GM21423 (cell line): ENCODE measurements around the gene METTL16.

ENCODE experiments used
- ATAC-seq: cut with Tn5 transposase; IDR thresholded peaks from one replicate; pipeline ENCODE4 v1.9.1; 2021; ENCODE audit warnings: mild to moderate bottlenecking, moderate library complexity; ENCODE audit not compliant: unreplicated experiment

The METTL16 gene

GRCh38 chr17:2418572-2418971 lies 93.1 kb downstream of the METTL16 start:
- ATAC-seq, result no peak

DNA sequence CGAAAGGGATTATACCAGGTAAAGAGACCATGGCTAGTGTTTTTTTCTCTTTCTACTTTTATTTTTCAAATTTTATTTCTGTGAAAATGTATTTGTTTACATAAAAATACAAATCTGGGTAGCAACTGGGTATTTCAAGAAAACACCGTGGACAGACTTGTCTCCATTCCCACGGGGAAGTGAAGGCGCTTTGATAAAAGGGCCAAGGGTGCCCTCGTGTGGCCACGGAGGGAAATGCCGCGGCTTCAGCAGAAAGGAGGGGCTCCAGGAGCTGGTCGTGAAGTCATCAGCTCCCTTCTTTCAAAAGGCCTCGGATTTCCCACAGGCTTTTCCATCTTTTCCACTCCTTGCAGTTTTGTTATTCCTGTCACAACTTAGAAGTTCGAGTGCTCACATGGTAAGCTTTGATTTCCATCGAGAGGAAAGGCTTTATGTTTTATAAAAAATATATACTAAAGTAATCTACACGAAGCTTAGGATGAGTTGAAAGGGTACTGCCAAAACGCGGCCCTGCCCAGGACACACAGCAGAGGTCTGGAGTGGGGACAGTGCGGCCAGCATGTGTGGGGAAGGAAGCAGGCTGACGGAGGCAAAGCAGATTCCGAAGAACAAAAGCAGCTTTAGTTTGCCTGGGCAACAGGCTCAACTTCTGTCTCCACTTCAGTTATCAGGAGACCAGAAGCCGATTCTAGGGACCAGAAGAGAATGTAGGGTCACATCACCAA lies 95.5 kb downstream of the METTL16 start:
- ATAC-seq, result no peak

DNA sequence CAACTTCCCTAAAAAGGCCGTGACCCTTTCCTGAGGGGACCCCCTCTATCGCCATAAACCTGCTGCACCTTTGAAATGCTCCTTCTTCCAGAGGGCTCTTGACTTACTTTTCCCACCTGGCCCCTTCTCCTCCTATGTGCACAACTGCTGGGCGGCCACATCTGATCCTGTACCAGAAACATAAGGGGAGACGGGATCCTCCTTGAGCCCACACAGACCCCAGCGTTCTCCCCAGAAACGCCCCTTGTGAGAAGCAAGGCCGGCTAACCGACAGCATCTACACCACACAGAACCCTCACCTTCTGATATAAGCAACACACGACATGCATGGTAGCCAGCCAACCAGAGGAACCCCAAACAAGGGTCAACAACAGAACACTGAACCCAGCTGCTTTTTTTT lies 96.6 kb downstream of the METTL16 start:
- ATAC-seq, result no peak

DNA sequence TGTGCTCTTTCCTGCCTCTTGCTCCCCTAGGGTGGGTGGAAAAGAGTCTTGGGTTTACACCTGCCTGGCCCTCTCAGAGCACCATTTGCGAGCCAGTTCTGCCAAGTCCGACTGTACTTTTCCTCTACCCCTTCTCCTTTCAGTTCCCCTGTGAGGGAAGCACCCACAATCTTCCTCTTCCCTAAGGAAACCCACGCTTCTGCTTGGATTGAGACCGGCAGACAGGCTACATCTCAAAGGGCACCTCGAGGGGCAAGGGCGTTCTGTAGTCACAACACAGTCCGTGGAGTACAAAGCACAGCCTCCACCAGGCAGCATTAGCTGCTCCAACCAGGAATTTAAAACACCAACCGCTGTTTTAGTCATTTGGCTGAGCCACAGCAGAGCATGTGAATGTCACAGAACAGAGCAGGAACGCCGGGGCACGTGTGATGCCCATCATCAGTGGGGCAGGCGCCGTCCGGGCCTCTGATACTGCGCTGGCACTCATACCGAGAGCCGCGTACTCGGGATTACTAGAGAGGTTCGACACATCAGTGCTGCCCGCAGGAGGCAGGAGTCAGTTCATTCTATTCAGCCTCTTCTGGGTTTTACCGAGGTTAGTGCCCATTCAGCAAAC lies 97.1 kb downstream of the METTL16 start:
- no peak for ATAC-seq

- ATAC-seq, result no peak
Observed at GRCh38 chr17:2412561-2413021, 99.1 kb downstream of the METTL16 start.

DNA sequence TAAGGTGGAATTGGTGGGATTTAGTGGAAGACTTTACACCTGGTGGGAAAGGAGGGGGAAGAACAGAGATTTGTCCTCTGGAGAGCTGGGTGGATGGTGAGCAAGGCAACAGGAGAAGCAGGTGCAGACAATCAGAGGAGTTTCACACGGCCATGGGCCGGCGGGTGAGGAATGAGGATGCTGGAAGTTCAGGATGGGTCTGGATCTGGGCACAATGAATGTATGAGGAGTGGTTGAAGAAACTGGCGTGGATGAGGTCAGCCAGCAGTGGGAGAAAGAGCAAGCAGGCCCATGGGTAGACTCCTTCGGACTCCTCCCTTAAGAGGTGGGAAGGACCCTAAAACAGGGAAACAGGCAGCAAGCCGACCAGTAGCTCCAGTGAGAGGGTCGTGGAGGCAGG lies 100.7 kb downstream of the METTL16 start:
- no peak for ATAC-seq

DNA sequence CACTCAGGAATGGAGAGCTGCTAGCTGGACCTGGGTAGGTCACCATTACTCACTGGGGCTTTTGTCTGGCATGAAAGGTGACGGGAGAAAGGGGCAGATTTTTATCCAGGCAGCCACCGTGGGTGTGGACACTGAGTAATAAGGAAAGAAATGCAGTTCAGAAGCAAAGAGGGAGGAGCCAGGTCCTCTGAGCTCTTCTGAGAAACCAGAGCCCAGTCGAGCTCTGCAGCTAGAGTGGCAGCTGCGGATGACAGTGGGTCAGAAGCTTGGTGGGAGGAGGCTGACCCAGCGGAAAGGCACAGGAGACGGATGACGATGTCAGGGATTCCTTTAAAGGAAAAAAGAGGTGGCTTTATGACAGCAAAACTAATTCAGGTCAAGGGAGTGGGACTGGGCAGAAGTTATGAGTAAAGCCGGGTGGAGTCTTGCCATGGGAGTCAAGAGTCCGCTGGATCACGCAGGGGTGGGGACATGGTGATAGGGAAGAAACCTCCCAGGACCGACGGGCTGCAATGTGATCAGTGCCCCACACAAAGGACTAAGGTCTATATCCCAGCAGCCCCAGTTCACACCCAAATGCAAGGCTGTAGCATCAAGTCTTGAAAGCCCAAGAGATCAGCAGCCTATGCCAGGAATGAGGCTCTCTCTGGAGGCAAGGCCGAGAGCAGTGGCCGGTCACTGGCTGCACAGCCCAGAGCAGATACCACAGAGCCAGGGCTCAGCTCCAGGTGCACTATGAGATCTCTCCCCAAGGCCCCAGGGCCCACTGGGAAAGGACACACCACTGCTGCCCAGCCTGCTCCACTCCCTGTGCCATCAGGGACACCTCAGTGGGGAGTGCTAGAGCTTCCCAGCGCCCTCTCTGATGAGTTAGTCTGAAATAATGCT lies 104.5 kb downstream of the METTL16 start:
- ATAC-seq, result no peak

DNA sequence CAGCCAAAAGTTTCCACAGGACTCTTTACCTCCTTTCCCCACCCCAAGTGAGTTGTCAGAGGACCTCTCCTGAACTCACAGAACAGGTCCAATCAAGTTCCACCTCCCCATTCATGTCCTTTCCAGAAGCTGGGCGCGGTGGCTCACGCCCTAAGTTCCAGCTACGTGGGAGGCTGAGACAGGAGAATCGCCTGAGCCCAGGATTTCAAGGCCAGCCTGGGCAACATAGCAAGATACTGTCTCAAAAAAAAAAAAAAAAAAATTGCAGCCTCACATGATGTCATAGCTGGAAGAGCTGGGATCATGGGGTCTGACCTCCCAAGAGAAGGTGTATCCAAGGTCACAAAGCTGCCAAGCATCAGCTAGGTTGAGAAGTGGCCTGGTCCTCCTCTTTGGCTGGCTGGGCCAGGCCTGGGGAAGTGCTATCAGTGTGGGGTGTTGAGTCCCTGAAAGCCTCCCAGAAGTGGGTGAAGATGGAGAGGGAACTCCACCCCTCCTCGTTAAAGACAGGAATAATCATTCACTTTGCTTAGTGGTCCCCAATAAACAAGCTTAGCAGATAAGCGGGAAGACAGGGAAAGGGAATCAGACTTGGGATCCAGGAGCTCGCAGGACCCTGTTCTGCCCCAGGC lies 105.3 kb downstream of the METTL16 start:
- no peak for ATAC-seq

DNA sequence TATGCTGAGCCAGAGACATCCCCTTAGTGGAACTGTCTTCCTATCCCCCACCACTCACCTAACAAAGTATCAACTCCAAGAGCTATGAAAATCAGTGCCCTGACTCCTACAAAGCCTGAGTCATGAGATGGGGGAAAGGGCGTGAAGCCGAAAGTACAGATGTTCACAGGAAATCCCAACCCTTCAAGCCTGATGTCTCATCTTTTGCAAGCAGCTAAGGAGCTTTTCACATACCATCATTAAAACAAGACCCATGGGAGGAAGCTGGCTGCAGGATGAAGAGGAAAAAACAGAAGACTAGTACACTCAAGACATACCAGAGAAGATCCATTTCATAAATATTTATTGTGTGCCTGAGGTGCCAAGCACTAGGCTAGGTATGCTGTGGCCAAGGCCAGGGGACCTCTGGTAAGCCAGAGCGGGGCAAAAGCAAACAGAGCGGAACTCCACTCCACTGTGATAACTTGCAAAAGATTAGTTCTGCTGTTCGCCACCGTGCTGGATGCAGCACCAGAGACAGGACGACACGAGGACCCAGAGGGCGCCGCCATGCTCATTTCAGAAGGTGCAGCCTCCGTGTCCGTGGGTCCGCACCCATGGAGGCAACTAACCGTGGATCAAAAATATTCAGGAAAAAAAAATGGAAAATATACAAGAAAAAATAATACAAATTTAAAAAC lies 106.3 kb downstream of the METTL16 start:
- no peak for ATAC-seq

GRCh38 chr17:2403044-2403443 lies 108.6 kb downstream of the METTL16 start:
- no peak for ATAC-seq

GRCh38 chr17:2402544-2402943 lies 109.1 kb downstream of the METTL16 start:
- ATAC-seq, result no peak

DNA sequence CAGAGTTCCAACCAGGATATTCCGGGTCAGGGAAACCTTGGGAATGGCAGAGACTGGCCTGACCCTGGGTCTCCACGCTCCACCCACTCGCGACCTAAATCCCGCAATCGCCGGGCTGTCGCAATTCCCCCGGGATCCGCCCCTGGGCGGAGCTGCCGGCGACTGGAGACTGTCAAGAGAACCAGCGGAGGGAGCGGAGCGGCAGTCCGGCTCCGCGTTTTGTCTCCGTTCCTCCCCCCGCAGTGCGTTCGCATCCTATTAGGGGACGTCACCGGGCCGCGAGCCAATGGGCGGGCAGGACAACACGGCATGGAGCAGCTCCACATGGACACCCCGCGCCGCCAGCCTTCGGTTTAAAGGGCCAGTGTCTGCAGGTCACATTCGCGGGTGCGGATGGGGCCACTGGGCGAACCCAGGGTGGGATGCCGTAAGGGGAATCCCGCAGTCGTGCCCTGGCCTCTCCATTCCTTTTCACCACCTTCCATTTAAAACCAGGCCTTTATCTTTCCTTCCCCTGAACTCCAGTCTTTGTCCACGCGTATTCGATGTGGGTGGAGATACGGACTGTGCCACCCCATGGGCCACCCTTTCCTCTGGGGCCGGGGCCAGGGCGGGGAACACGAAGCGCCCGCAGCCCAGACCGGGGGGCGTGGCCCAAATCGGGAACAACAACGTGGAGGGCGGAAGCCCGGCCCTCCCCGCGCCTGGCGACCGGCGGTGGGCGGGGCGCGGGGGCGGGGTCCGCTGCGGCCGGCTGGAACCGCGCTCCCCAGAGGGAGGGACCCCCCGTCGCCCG lies 110.1 kb downstream of the METTL16 start:
- peak; percentile 42 for ATAC-seq

GRCh38 chr17:2400877-2401425 lies 110.7 kb downstream of the METTL16 start, which contains the start of gene MNT:
Gene MNT, minus strand, starts transcription at chr17:2401060. Its CDS starts 348 bp downstream, at chr17:2400712.
- ATAC-seq, result peak; percentile 27

GRCh38 chr17:2400474-2400866 lies 111.2 kb downstream of the METTL16 start:
- ATAC-seq, result no peak

DNA sequence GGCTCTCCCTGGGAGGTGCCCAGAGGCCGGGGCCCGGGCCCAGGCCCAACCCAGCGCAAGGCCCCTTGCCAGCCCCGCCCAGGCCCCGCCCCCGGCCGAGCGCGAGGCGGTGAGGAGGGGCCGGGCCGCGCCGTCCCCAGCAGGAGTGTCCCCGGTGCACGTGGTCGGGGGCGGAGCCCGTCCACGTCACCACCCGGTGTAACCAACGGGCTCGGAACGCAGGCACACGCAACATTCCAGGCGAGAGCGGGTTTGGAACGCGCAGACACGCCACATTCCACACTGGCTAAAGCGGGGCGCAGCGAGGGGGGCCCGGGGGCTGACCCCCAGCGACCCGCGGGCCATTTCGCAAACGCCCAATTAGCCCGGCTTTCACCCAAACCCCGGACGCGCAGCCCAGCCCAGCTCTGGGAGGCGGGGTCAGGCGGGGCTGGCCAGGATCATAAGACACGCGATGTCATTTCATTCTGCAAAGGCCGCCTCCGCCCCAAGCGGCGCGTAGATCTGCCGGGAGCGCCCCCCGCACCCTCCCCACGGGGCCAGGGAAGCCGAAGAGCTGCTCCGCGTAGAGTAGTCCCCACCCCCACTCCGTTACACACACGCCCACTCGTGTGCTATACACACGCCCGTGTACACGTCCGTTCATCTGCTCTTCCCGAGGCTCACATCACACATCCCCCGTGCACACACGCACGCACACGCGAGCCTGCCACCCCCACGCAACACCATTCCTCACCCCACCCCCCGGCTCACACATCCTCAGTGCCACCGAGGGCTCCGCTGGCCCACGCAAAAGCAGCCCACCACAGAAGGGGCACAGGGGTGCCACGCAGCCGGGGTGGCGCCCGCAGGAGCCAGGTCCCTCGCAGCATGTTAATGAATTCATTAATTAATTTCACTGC lies 111.9 kb downstream of the METTL16 start:
- peak; percentile 37 for ATAC-seq

- ATAC-seq, result no peak
Observed at GRCh38 chr17:2398655-2399571, 112.8 kb downstream of the METTL16 start.

GRCh38 chr17:2398182-2398581 lies 113.5 kb downstream of the METTL16 start:
- no peak for ATAC-seq
